ENCODE measurements around the gene MYL5.

- TF ChIP-seq GATA2 (IDR thresholded peaks at IDR 0.05; ENCODE audit: low read depth, low read length) = no peak
- TF ChIP-seq GATA3 (IDR thresholded peaks at IDR 0.05; ENCODE audit: low read depth, low read length) = no peak
Measured at GRCh38 chr4:710116-710515, 35.8 kb downstream of the MYL5 start.
